Panc1 (cell line): Measurements from ENCODE around the gene CLK3.

Experiments used
- POLR2AphosphoS5 ChIP-seq: IDR thresholded peaks from 2 replicates; pipeline ENCODE4 v1.6.1; 2012; ENCODE audit warnings: mild to moderate bottlenecking, low read depth, low read length, moderate library complexity
- TF ChIP-seq, protein P1 (sequence below): fragments of 450-650 bp; IDR thresholded peaks from 2 replicates; pipeline ENCODE4 v1.5.1; 2017; ENCODE audit warnings: mild to moderate bottlenecking

DNA sequence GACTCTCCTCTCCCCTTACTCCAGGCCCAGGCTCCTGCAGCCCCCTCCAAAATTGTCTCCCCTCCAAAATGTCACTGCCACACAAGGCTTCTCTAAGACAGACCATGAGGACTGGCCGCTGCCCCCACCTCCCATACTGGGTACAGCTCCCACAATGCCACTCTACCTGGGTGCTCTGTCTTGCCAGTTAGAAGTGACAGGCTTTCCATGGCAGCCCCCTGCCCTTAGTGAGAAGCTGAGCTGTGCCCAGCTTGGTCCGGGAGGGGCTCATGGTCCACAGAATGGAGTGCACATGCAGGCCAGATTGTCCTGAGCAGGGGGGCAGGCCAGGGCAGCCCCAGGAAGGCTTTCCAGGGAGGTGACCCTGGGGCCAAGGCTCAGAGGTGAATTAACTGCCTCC is 3.0 kb upstream of the CLK3 start:
- TF ChIP-seq, protein P1, sequence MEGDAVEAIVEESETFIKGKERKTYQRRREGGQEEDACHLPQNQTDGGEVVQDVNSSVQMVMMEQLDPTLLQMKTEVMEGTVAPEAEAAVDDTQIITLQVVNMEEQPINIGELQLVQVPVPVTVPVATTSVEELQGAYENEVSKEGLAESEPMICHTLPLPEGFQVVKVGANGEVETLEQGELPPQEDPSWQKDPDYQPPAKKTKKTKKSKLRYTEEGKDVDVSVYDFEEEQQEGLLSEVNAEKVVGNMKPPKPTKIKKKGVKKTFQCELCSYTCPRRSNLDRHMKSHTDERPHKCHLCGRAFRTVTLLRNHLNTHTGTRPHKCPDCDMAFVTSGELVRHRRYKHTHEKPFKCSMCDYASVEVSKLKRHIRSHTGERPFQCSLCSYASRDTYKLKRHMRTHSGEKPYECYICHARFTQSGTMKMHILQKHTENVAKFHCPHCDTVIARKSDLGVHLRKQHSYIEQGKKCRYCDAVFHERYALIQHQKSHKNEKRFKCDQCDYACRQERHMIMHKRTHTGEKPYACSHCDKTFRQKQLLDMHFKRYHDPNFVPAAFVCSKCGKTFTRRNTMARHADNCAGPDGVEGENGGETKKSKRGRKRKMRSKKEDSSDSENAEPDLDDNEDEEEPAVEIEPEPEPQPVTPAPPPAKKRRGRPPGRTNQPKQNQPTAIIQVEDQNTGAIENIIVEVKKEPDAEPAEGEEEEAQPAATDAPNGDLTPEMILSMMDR: no peak
- no peak for TF ChIP-seq POLR2AphosphoS5
